Stimulated activated CD4-positive, alpha-beta T cell treated with anti-CD3 and anti-CD28 coated beads, TNF-alpha, amount 100 ng/mL, for 4 hours (primary cell): ENCODE results near the gene NEDD4.
"Not testable (repeated sequence)": the region's sequence is repeated elsewhere in the genome, so short reads cannot be mapped to it uniquely, and the experiment has no call there.

Experiments
- DNase-seq, 3 experiments: peaks; one replicate each; pipeline ENCODE4 v3.0.0-alpha.2; 2020; ENCODE audit warnings: low read depth in 3 of 3

Gene NEDD4

DNA sequence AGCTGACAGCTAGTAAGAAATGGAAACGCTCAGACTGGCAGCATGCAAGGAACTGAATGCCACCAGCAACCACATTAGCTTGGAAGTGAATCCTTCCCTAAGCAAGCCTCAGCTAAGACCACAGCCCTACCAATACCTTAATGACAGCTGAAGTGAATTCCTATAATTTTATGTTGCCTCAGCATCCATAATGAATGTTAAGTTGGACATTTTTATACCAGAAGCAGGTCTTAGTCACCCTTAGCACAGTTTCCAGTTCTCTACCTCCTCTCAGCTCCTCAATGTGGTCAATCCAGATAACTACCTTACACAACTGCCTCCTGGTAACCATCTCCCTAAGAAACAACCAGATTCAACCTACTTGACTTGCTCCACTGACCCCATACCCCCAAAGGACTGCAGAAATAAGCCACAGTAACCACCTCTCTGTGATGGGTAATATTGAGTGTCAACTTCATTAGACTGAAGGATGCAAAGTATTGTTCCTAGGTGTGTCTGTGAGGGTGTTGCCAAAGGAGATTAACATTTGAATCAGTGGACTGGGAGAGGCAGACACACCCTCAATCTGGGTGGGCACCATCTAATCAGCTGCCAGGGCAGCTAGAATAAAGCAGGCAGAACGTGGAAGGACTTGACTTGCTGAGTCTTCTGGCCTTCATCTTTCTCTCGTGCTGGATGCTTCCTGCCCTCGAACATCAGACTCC is 33.5 kb downstream of the NEDD4 start:
- no peak for DNase-seq

DNA sequence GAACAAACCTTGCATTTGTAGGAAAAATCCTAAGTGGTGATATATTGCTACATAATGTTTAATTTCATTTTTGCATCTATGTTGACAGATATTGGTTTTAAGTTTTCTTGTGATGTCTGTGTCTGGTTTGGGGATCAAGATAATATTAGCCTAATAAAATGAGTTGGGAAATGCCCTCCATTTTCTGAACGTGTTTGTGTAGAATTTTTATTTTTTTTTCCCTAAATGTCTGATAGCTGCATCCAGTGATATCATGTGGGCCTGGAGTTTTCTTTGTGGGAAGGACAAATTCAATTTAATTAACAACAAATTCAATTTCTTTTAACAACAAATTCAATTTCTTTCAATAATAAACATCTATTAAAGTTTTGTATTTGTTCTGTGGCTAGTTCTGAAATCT is 35.1 kb downstream of the NEDD4 start:
- DNase-seq, result no peak

DNA sequence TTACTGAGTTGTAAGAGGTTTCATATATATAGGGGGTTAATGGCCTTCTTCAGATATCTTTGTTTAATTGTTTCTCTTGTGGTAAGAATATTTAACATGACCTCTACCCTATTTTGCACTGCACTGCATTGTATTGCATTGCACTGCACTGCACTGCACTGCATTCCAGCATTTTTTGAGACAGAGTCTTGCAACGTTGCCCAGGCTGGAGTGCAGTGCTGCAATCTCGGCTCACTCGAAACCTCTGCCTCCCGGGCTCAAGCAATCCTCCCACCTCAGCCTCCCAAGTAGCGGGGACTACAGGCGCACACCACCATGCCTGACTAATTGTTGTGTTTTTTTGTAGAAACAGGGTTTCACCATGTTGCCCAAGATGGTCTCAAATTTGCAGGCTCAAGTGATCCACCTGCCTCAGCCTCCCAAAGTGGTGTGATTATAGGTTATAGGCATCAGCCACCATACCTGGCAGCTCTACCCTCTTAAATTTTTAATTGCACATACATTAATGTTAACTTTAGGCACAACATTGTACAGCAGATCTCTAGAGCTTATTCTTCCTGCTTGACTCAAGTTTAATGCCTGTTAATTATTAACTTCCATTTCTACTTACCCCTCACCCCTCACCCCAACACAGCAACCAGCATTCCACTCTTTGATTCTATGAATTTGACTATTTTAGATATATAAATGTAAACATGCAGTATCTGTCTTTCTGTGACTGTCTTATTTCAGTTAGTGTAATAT is 38.4 kb downstream of the NEDD4 start:
- no peak for DNase-seq

DNA sequence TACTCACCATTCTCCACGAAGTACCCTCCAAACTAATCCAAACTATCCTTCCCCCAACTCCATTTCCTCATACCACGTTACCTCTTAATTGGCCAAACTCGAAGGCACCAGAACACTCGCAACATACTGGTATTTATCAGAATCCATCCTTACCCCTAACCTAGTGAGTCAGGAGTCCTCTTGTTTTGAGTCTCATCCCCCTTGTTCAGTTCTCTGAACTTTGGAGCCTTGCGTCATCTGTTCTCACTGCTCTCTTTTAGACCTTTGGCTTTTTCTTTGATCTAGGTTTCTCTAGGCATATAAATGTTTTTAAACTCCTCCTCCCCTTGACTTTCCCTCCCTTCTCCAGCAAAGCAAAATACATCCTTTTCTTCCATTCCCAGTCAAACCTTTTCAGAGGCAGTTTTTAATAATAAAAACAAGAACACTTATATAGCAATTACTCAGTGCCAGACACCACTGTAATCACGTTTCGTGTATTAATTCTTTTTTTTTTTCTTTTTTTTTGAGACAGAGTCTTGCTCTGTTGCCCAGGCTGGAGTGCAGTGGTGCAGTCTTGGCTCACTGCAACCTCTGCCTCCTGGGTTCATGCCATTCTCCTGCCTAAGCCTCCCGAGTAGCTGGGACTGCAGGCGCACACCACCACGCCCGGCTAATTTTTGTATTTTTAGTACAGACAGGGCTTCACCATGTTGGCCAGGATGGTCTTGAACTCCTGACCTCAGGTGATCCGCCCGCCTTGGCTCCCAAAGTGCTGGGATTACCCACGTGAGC is 40.7 kb downstream of the NEDD4 start:
- not testable (repeated sequence) for DNase-seq

DNA sequence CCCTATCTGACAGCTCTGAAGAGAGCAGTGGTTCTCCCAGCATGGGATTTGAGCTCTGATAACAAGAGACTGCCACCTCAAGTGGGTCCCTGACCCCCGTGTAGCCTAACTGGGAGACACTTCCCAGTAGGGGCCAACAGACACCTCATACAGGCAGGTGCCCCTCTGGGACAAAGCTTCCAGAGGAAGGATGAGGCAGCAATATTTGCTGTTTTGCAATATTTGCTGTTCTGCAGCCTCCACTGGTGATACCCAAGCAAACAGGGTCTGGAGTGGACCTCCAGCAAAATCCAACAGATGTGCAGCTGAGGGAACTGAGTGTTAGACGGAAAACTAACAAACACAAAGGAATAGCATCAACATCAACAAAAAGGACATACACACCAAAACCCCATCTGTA is 48.8 kb downstream of the NEDD4 start:
- not testable (repeated sequence) for DNase-seq

GRCh38 chr15:55942332-55942731 is 51.1 kb downstream of the NEDD4 start:
- no peak for DNase-seq

- DNase-seq, result no peak
These were observed 56.4 kb downstream of the NEDD4 start for GRCh38 chr15:55937040-55937439.

DNA sequence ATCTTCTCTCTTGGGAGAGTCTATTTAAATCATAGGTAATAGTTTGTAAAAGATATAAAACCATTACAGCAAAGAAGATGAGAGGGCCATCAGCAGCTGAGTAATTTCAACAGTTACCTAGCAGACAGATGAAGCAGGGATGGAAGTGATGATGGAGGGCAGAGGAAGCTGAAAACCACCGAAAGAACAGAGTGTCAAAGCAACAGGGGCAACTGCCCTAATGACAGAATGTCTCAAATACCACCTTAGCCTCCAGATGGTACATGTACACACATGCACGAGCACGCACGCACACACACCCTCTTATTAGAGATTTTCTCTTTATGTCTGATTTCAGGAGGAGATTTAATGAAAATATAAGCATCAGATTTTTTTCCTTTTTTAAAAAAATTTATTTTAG is 64.5 kb downstream of the NEDD4 start:
- DNase-seq, result no peak

- no peak for DNase-seq
These were observed 71.7 kb downstream of the NEDD4 start for GRCh38 chr15:55921744-55922143.

DNA sequence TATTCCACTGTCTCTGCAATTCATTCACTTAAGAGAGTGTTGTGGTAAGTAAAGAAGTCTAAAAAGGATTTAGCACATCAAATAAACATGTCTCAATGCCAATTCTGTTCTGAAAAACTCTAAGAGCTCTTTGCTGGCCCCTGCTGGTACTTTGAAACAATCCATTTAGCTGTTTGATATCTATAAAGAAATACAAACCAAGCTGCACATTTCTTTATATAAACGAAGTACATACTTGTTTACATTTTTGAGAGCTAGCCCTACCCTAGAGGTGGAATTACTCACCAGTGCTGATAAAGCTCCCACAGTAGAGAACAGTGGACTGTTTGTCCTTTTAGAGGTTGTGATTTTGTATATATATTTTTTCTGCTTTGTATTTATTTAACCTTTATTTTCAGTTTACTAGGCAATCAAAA is 75.5 kb downstream of the NEDD4 start:
- DNase-seq, result no peak

DNA sequence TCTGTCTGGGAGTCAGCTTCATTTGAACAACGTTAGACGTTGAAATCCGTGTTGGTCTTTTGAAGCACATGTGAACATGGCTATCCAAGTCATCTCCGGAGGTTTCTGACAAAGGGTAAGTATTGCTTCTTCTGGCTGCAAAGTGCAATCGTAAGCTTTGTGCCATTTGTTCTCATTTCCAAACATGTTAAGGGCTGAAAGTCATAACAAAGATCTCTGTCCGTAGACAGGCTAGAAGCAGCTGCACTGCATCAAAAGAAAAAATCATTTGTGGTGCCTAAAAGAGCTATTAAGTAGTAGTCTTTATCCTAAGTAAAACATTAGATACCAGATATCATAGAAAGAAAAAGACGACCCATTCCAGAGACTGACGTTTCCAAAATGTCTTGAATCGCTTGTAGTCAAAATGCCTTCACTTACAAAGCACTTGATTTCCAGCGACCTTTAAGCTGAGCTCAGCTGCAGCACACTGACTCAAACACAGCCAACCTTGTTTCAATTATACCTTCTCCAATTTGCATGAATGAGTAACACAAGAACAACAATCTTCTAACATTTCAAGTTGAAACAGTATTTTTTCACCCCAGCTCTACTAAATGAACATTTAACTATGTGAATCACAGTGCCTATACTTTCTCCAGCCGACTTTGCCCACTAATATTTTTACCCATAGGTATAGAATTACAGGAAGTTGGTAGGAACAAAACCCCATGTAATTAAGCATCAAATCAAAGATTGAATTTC is 76.6 kb downstream of the NEDD4 start:
- no peak for DNase-seq

GRCh38 chr15:55915876-55916567 is 77.4 kb downstream of the NEDD4 start:
- DNase-seq, result no peak

DNA sequence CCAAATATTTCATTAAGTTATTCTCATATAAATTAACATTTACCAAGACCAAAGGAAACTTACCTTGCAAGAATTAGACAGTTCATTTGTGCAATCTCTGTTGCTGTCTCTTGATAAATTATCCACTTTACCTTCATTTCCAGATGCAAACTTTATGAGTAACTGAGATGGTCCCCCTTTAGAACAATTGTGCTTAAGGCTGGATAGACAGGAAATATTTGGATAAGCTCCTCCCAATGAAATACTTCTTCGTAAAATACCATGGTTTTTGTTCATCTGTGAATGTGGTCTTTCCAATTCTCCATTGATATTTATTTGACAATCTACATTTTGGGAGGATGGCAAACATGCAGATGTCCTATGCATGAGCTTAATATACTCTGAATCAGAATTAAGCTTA is 78.2 kb downstream of the NEDD4 start:
- DNase-seq, result no peak

DNA sequence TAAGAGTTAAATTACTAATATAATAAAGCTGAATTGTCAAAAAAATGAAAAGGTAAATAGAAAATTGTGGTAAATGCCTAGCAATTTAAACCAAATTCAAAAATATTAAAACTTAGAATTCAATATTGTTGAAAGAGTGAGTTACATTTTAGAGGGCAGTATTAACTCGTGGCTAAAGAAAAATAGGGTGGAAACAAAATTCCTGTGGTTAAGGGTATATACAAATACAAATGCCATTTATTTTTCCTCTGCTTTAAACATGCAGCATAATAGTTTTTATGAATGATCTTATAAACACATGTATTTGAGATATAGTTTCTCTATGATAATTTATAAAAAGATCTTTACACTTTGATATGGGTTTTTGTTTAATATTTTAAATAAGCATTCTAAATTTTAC is 79.0 kb downstream of the NEDD4 start:
- DNase-seq, result no peak

GRCh38 chr15:55912982-55913381 is 80.4 kb downstream of the NEDD4 start:
- DNase-seq, result no peak

DNA sequence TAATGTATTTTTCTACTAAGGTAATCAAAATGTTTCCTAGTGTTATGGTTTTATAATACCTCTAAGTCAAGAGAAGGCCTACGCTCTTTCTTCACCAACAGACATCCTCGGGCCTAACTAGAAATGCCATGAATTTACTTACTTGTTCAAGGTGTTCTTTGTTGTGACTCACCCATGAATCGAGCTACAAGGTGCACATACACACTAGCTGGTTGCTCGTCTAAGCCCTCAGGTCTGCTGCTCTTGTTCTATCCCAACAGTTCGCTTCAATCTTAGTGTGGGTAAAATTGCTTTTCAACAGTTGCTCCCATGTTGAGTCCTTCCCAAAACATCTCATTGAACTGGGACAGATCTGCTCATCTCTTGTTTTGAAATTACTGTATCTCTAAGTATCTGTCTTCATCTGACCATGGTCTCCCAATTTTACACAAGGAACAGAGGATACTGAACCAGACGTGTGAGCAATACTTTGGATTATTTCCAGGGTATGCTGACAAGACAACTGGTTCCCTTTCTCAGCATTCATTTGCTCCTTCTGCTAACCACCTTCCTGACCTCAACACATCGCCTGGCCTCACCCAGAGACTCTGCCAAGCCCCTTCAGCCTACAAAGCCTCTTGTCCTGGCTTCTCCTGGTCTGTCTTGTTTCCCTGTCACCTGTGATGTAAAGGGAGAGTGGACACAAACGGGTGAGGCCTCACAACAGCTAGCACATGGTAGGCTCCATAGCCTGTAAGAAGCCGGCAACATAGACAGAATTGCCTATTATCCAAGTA is 84.2 kb downstream of the NEDD4 start:
- no peak for DNase-seq

DNA sequence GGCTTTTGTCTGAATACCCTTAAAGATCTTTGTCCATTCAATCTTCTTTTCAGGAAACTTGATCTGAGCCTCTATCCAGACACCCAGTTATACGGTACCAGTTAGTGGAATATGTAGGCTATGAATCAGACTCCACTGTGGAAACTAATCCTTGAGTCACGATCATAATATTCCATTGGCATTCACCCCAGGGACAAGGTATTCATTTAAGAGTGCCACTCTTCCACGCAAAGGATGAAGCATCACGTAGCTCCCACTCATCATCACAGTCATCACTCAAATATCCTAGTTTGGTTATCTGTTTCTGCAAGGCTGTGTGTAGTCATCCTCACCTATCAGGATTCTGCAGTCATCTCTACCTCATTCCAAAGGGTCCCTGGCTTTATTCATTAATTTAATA is 85.6 kb downstream of the NEDD4 start:
- DNase-seq, result no peak

GRCh38 chr15:55902981-55903380 is 90.4 kb downstream of the NEDD4 start:
- no peak for DNase-seq

DNA sequence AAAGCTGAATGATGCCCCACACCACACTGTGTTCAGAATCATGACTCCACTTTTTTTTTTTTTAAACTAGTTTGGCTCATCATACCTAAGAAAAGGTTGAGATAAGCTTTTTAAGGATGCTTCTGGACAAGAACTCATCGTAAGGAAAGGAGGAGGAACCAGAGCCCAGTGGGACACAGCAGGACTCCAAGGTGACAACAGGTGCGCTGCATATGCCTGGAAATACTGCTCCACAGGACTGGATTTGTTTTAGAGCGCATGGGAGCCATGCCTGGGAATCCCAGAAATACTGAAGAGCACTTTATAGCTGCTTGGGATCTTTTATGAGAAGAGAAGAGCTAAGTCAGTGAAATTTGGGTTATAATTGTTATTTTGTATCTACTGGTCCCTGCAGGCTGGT is 93.4 kb downstream of the NEDD4 start:
- DNase-seq, result no peak

DNA sequence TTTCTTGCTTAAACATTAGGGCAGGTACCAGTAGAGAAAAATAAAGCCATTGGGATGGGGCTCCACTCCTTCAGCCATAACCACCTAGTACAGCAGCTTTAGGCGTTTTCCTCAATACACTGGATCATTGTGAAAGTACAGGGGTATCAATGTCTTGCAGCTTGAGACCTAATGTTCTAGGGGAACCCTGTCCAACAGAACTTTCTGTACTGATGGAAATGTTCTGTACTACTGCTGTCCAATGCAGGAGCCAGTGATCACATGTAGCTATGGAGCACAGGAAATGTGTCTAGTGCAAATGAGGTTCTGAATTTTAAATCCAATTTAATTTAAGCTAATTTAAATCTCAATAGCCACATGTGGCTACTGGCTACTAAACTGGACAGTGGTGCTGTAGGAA is 93.9 kb downstream of the NEDD4 start:
- DNase-seq, result no peak
